Measurements from ENCODE around the gene FNTB. TPM values are rescaled to one million over a fixed set of nuclear protein-coding genes. Genes with fewer than 3 reads are reported as not detected.

Gene FNTB
- total and polyA plus RNA-seq, 2 of the 8 experiments (the other 6 are each of a cell fraction or from before 2014, with no cell fraction given) = 16.0 to 20.7 TPM

DNA sequence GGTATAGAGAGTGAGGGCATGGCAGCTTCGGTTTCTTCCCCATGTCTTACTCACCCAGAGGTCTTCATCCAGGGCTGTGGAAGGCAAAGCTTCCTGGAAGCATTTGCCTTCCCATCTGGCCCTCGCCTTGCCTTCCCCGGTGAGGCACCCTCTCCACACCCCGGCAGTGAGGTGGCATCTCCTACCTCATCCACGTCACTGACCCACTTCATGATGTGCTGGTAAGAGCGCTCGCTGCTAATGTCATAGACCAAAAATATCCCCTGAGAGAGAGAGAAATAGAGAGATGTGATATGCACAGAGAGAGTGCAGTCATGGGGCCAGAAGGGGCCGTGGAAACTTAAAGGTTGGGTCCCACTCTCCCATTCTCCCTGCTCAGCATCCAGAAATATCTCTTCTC, 35.8 kb upstream of the FNTB start:
- H3K4ac ChIP-seq (replicated peaks; ENCODE audit: insufficient read length, low read depth, low read length) = no peak overlapping the region
- H3K27me3 ChIP-seq (replicated peaks in 1 of 4; ENCODE audit: control insufficient read depth in 3 of 4, extremely low read depth in 1 of 4, insufficient read depth in 3 of 4, low read length in 3 of 4) = no peaks in the 10 kb centered on the region
- H2BK15ac ChIP-seq (ENCODE audit: low read length) = no peak overlapping the region
- H4K20me1 ChIP-seq (replicated peaks in 1 of 2; ENCODE audit: control insufficient read depth in 1 of 2, insufficient read depth in 2 of 2, low read length in 2 of 2) = peaks cover 0 to 2% of the 10 kb centered on the region in 2 experiments
- H2BK5ac ChIP-seq (ENCODE audit: low read depth, low read length) = no peak overlapping the region
- H3K23ac ChIP-seq (ENCODE audit: insufficient read length) = no peak overlapping the region
- ChIA-PET POLR2A (ENCODE audit: partially characterized antibody) (interaction anchor here (1.6 kb wide), 1 partner anchor 8 kb away, joined by 6 read pairs; the partner anchor contains the start of gene GPX2), CTCF (ENCODE audit: partially characterized antibody) (interaction anchor here (0.6 to 3.4 kb wide), 9 partner anchors 9 to 70 kb away, joined by 3 to 25 read pairs (median 4); no protein-coding TSS in a partner anchor)
- no peak overlapping the region for H3K56ac ChIP-seq (replicated peaks; ENCODE audit: insufficient read length, low read depth, low read length)
- no peak overlapping the region for H2AK5ac ChIP-seq (ENCODE audit: low read depth, low read length)
- H3K4me2 ChIP-seq (ENCODE audit: insufficient read depth in 1 of 2, low read depth in 2 of 2, low read length in 2 of 2) = no peak overlapping the region
- no peak overlapping the region for H2AFZ ChIP-seq (ENCODE audit: low read length)
- peaks cover 5 to 34% (median 12%) of the 10 kb centered on the region in 4 experiments; a peak in 4 of 8 replicates for H3K36me3 ChIP-seq (ENCODE audit: control insufficient read depth in 2 of 4, insufficient read depth in 4 of 4, low read length in 3 of 4)
- H3K79me1 ChIP-seq (ENCODE audit: low read depth, low read length) = no peaks in the 10 kb centered on the region
- no peak overlapping the region for H2BK20ac ChIP-seq (ENCODE audit: low read length)
- no peaks in the 10 kb centered on the region for H3K23me2 ChIP-seq (ENCODE audit: low read depth, low read length)
- H2BK120ac ChIP-seq (replicated peaks; ENCODE audit: low read depth, low read length) = no peak overlapping the region
- no peak overlapping the region for H3K18ac ChIP-seq (ENCODE audit: extremely low read depth, low read length)
- FAIRE-seq (no peak), DNase-seq (ENCODE audit: low read depth in 1 of 2, low spot score in 2 of 2) (no peak)
- H3K9me3 ChIP-seq (ENCODE audit: insufficient read depth in 2 of 2, low read depth in 1 of 2, low read length in 1 of 2) = no peaks in the 10 kb centered on the region
- WGBS, 2 experiments (ENCODE audit: extremely low coverage in 1 of 2, insufficient coverage in 1 of 2, insufficient read length in 1 of 2, insufficient replicate concordance in 2 of 2, low coverage in 1 of 2, low lambda C conversion rate in 2 of 2, missing lambda C conversion rate in 1 of 2) = 87% methylated on average over 8 of the region's 8 CpGs; no CpG with 5 or more reads in 1 of the 2 experiments
- no peak overlapping the region for H3K4me3 ChIP-seq (ENCODE audit: extremely low read depth in 1 of 4, insufficient read depth in 2 of 4, low read depth in 3 of 4, low read length in 4 of 4)
- no peaks in the 10 kb centered on the region for H3K79me2 ChIP-seq (ENCODE audit: control insufficient read depth in 1 of 2, insufficient read depth in 2 of 2, low read length in 2 of 2)
- H4K8ac ChIP-seq (ENCODE audit: extremely low read depth, insufficient read depth, low read length) = no peak overlapping the region
- no peak overlapping the region for H3K27ac ChIP-seq (ENCODE audit: low read depth, low read length)
- TF ChIP-seq GABPA (IDR thresholded peaks at IDR 0.05; ENCODE audit: borderline replicate concordance, insufficient read depth, low read length) (no peak), BACH1 (IDR thresholded peaks at IDR 0.05; ENCODE audit: low read length) (no peak), EZH2 (IDR thresholded peaks at IDR 0.05; ENCODE audit: low read depth, low read length, severe bottlenecking) (no peak)
- H4K91ac ChIP-seq (replicated peaks; ENCODE audit: insufficient read length, low read length) = no peak overlapping the region
- peaks cover 4 to 11% (median 7%) of the 10 kb centered on the region in 4 experiments; a peak in 5 of 7 replicates for H3K4me1 ChIP-seq (replicated peaks in 1 of 4; ENCODE audit: control insufficient read depth in 3 of 4, insufficient read depth in 4 of 4, low read length in 3 of 4)
- H2BK12ac ChIP-seq (ENCODE audit: low read depth, low read length) = no peak overlapping the region
- no peak overlapping the region for H3K9ac ChIP-seq (replicated peaks in 1 of 4; ENCODE audit: extremely low read depth in 1 of 4, low read depth in 3 of 4, low read length in 3 of 4)
- H4K5ac ChIP-seq (ENCODE audit: insufficient read length, low read depth, low read length) = no peak overlapping the region
- no peak overlapping the region for H3K14ac ChIP-seq (ENCODE audit: insufficient read length)
